NCI-H128 (cell line): ENCODE data around the gene MPPED2.

Source experiments
- DNase-seq: peaks from one replicate; lab custom pipeline; 2025; ENCODE audit not compliant: unreplicated experiment; lab: John Stamatoyannopoulos, UW

Gene MPPED2

GRCh38 chr11:30586251-30587144 is at the start of gene MPPED2:
Gene MPPED2, minus strand, starts transcription at chr11:30586353. Its CDS starts 5,980 bp downstream, at chr11:30580373.
- DNase-seq, result no peak

- no peak for DNase-seq
Observed at GRCh38 chr11:30635401-30635989, 49.3 kb upstream of the MPPED2 start.

GRCh38 chr11:30631148-30631547 is 45.0 kb upstream of the MPPED2 start:
- no peak for DNase-seq

- DNase-seq, result no peak
Observed at GRCh38 chr11:30619767-30620166, 33.6 kb upstream of the MPPED2 start.

GRCh38 chr11:30617762-30618161 is 31.6 kb upstream of the MPPED2 start:
- no peak for DNase-seq

- DNase-seq, result no peak
Observed at GRCh38 chr11:30610628-30611027, 24.5 kb upstream of the MPPED2 start.

- no peak for DNase-seq
Observed at GRCh38 chr11:30608534-30608933, 22.4 kb upstream of the MPPED2 start.

- no peak for DNase-seq
Observed at GRCh38 chr11:30605036-30605605, 19.0 kb upstream of the MPPED2 start.

GRCh38 chr11:30603357-30603756 is 17.2 kb upstream of the MPPED2 start:
- DNase-seq, result no peak

- no peak for DNase-seq
Observed at GRCh38 chr11:30596832-30597231, 10.7 kb upstream of the MPPED2 start.

- DNase-seq, result no peak
Observed at GRCh38 chr11:30595934-30596333, 9.8 kb upstream of the MPPED2 start.

- DNase-seq, result no peak
Observed at GRCh38 chr11:30594646-30595411, 8.7 kb upstream of the MPPED2 start.

- DNase-seq, result no peak
Observed at GRCh38 chr11:30587269-30587812, 1.2 kb upstream of the MPPED2 start.

GRCh38 chr11:30585892-30586250 is 282 bp downstream of the MPPED2 start:
- no peak for DNase-seq

- no peak for DNase-seq
Observed at GRCh38 chr11:30585125-30585891, 845 bp downstream of the MPPED2 start.

GRCh38 chr11:30583476-30584280 is 2.5 kb downstream of the MPPED2 start:
- no peak for DNase-seq

- DNase-seq, result no peak
Observed at GRCh38 chr11:30582726-30583125, 3.4 kb downstream of the MPPED2 start.

GRCh38 chr11:30581675-30582074 is 4.5 kb downstream of the MPPED2 start:
- no peak for DNase-seq

GRCh38 chr11:30580573-30580972 is 5.6 kb downstream of the MPPED2 start:
- no peak for DNase-seq
